Measurements from ENCODE around the gene TBX10.
A peak's percentile ranks its signal among the peaks of the same experiment; 100 is the strongest.
"Not testable (repeated sequence)": the region's sequence is repeated elsewhere in the genome, so short reads cannot be mapped to it uniquely, and the experiment has no call there.

Gene TBX10

DNA sequence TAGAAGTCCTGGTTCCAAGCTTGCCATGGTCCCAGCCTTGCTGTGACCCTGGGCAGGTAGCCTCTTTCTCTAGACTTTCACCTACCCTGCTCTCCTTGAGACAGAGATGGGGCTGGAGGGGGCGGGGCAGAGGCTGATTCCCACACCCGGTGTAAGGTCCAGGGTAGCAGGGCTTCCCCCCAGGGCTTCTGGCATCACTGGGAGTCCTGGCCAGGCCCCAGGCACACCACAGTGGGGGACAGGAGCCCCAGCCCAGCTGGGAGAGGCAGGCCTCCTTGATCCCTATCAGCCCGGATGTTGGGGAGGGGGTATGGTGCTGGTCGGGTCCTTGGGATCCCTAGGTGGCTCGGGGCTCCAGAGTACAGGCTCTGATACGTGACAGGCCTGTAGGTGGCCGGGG, 8.2 kb downstream of the TBX10 start:
- DNase-seq (ENCODE audit: low spot score) = no peak

DNA sequence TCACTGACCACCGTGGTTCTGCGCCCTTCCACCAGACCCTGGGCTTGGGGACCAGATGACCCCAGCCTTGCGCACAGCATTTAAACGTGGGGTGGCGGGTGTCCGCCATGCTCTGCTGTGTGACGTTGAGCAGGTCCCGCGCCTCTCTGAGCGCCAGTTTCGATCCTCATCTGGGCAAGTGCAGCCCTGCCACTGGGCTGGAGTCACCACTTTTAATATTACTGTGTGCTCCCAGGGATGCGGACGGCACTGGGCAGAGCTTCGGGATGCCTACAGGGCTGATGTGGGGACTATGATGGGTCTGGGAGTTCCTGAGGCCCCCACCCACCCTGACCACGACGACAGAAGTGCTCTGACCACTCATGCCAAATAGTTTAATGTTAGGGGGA, 8.6 kb downstream of the TBX10 start:
- no peak for DNase-seq (ENCODE audit: low spot score)

DNA sequence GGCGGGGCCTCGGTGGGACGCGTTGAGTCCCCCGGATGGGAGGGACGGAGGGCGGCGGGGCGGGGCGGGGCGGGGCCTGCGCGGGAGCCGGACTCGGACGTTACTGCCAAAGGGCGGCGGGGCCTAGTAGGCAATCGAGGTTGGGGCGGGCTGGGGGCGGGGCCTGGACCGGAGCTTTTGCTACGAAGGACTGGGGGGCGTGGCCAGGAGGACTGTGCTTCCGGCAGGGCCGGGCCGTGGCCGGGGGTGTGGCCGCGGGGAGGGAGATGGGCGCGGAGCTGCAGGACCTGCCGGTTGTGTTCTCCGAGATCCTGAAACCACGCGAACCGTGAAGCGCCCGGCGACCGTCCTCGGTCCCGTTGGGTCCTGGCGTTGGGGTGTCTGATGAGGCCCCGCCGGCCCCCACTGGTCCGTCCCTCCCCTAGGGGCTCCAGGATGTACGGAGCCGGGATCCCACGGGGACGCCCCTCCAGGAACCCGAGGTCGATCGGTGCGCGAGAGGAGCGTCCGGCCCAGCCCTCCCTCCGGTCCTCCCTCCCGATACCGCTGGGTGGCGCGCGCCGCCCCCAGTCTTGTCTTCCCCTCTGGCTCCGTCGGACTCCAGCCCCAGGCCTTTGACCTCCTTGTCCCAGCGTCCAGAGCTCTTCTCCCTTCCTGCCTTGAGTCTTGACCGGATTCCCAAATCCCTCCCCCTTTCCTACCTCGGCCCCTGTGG, 9.2 kb downstream of the TBX10 start:
- DNase-seq (ENCODE audit: low spot score) = peak; percentile 97

DNA sequence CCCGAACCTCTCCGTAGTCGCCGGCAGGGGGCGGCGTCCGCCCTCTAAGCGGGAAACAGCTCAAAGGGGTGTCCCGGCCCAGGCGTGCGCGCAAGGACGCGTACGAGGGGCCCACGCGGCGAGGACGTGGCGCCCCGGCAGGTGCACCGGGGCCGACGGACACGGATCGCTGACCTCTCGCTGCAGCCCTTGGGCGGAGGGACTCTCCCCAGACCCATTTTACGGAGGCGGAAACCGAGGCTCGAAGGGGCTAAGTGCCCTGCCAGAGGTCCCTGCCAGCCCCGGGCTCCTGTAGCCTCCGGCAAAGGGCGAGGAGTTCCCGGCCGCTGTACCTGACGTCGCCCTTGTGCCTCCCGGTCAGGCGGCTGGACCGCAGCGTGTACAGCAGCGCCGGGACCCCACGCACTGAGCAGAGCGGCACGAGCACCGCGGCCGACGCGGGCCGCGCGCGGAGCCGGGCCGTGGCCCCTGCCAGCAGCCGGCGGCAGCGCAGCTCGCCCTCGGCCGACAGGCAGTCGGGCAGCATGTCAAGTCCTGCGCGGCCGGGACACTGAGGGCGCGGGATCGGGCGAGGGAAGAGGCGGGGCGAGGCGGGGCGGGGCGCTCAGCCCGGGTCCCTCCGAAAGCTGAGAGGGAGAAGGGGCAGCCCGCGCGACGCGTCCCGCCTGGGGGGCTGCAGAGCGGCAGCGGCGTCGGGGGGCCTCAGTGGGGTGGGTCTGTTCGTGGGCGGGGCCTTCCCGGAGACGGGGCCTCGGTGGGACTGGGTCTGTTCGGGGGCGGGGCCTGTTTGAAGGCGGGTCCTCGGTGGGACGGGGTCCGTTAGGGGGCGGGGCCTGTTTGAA, 10.0 kb downstream of the TBX10 start, which contains the start of gene NUDT8:
Gene NUDT8 (minus strand): TSS at position 552 of the 842 bp plus-strand sequence. CDS start 26 bp downstream, at position 526.
- DNase-seq (ENCODE audit: low spot score) = peak; percentile 92

DNA sequence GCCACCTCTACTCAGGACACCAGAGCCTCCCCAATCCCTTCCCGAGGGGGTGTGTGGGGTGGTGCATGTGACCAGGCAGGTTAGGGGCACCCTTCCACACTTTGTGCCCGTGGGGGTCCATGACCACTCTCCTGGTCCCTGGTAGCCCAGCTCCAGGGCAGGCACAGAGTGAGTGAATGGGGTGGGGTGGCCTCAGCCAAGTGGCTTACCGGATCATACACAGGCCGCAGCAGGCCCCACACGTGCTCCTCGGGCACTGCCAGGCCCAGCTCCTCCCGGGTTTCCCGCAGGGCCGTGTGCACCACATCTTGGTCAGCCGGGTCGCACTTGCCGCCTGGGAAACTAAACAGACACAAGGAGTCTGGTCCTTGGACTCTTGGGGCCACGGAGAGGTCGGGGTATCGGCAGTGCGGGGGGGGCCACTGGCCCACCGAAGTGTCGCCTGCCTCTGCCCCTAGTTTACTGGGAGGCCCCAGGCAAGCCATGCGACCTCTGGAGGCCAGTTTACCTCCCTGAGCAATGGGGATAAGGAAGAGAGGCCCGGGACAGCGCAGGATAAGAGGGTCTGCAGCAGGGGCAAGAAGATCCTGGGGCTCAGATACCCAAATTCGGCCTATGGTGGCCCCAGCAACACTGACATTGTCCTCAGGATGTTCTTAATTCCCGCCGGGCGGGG, 10.7 kb downstream of the TBX10 start:
- DNase-seq (ENCODE audit: low spot score) = no peak

DNA sequence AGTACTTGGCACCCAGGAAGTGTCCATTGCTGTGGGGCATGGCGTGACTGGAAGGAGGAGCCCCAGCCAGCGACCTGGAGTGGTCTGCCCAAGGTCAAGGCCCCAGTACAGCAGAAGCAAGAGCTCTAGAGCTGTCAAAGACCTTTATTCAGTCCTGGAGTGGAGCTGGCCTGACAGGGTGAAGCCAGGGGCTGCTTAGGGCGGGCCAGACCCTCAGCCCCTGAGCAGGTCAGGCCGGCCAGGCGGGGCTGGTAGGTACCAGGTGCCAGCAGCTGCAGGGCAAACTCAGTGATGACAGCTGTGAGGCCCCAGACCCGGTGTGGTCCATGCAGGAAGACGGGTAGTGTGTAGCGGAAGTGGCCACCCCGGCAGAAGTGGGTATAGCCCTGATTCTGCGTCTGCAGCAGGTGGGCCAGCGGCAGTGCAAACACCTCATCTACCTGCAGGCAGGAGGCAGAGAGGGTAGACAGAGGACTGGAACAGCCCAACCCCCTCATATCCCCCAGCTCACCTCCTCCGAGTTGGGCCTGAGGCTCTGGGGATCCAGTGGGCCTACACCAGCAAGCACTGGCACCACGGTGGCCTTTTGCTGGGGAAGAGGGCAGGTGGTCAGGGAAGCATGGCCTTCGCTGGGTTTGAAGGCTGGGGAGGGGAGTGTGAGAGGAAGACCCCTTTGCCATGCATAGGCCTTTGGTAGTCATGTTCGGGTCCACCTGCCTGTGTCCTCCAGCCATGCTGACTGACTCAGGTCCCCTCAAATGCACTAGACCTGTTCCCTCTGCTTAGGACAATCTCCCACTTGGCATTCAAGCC, 11.5 kb downstream of the TBX10 start:
- no peak for DNase-seq (ENCODE audit: low spot score)

DNA sequence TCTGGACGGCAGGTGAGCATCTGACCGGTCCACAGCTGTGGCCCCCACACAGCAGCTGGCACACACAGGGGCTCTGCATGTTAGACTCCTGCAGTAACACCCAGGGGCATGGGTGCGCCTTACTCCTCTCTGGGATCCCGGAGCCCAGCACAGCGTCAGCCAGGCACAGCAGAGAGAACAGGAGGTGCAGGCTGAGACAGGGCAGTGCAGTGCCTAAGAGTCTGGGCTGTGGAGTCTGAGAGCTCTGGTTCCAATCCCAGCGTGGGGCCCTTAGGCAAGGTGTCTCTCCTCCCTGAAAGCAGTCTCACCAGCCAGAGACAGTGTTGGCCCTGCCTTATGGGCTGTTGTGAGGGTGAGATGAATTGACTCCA, 12.1 kb downstream of the TBX10 start:
- no peak for DNase-seq (ENCODE audit: low spot score)

DNA sequence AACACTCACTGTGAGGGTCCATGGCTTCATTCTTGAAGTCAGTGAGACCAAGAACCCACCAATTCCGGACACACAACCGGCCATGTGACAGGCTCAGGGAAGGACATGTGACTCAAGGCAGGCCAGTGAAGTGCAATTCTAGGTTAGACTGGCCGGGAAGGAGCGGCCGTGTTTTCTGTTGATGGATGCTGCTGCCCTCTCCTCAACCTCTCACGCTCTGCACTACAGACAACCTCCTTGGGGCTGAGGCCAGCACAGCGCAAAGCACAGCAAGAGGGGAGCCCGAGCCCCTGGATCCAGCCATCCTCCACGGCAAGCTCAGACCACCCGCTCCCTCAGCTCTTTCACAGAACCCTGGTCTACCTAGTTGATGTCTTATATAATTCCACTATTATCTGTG, 12.6 kb downstream of the TBX10 start:
- DNase-seq (ENCODE audit: low spot score) = no peak

DNA sequence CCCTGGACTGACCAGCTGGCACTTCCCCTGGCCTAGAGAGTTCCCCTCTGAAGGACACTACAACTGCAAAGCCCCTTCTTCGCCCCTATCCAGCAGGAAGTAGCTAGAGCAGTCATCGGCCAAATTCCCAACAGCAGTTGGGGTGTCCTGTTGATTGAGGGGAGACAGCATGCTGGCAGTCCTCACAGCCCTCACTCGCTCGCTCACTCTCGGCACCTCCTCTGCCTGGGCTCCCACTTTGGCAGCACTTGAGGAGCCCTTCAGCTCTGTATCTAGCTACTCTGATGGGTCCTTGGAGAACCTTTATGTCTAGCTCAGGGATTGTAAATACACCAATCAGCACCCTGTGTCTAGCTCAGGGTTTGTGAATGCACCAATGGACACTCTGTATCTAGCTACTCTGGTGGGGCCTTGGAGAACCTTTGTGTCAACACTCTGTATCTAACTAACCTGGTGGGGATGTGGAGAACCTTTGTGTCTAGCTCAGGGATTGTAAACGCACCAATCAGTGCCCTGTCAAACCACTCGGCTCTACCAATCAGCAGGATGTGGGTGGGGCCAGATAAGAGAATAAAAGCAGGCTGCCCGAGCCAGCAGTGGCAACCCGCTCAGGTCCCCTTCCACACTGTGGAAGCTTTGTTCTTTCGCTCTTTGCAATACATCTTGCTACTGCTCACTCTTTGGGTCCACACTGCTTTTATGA, 13.3 kb downstream of the TBX10 start:
- not testable (repeated sequence) for DNase-seq (ENCODE audit: low spot score)

DNA sequence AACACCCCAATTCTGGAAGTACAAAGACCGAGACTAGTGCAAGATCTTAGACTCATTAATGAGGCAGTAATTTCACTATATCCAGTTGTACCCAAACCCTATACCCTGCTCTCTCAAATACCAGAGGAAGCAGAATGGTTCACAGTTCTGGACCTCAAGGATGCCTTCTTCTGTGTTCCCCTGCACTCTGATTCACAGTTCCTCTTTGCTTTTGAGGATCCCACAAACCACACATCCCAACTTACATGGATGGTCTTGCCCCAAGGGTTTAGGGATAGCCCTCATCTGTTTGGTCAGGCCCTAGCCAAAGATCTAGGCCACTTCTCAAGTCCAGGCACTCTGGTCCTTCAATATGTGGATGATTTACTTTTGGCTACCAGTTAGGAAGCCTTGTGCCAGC, 15.8 kb downstream of the TBX10 start:
- DNase-seq (ENCODE audit: low spot score) = not testable (repeated sequence)

DNA sequence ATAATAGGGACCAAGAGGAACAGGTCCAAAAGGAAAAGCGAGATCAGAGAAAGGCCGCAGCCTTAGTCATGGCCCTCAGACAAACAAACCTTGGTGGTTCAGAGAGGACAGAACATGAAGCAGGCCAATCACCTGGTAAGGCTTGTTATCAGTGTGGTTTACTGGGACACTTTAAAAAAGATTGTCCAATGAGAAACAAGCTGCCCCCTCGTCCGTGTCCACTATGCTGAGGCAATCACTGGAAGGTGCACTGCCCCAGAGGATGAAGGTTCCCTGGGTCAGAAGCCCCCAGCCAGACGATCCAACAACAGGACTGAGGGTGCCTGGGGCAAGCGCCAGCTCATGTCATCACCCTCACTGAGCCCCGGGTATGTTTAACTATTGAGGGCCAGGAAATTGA, 16.7 kb downstream of the TBX10 start:
- DNase-seq (ENCODE audit: low spot score) = not testable (repeated sequence)

DNA sequence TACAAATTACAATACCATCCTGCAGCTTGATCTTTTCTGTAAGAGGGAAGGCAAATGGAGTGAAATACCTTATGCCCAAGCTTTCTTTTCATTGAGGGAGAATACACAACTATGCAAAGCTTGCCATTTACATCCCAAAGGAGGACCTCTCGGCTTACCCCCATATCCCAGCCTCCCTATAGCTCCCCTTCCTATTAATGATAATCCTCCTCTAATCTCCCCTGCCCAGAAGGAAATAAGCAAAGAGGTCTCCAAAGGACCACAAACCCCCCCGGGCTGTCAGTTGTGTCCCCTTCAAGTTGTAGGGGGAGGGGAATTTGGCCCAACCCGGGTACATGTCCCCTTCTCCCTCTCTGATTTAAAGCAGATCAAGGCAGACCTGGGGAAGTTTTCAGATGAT, 17.6 kb downstream of the TBX10 start:
- DNase-seq (ENCODE audit: low spot score) = not testable (repeated sequence)

DNA sequence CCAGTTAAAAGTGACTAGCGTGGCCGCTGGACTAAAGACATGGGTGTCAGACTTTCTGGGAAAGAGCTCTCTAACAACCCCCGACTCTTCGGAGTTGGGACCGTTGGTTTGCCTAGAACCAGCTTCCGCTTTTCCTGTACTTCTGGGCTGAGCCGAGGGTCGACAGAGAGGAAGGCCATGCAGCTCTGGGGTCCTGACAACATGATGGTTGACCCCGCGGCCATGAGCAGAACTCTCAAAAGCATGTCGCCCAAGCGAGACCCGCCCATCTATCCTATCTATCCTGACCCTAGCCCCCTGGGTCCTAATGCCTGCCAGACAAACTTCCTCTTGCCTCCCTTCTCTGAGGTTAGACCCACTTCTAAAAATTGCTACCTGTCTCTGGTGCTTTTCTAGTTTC, 18.9 kb downstream of the TBX10 start:
- not testable (repeated sequence) for DNase-seq (ENCODE audit: low spot score)

DNA sequence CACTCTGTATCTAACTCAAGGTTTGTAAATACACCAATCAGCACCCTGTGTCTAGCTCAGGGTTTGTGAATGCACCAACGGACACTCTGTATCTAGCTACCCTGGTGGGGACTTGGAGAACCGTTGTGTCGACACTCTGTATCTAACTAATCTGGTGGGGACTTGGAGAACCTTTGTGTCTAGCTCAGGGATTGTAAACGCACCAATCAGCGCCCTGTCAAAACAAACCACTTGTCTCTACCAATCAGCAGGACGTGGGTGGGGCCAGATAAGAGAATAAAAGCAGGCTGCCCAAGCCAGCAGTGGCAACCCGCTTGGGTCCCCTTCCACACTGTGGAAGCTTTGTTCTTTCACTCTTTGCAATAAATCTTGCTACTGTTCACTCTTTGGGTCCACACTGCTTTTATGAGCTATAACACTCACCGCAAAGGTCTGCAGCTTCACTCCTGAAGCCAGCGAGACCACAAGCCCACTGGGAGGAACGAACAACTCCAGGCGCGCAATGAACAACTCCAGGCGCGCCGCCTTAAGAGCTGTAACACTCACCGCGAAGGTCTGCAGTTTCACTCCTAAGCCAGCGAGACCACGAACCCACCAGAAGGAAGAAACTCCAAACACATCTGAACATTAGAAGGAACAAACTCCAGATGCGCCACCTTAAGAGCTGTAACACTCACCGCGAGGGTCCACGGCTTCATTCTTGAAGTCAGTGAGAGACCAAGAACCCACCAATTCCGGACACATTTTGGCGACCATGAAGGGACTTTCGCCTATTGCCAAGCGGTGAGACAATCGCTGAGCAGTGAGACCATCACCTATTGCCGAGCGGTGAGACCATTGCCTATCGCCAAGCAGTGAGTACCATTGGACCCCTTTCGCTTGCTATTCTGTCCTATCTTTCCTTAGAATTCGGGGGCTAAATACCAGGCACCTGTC, 19.6 kb downstream of the TBX10 start:
- not testable (repeated sequence) for DNase-seq (ENCODE audit: low spot score)

DNA sequence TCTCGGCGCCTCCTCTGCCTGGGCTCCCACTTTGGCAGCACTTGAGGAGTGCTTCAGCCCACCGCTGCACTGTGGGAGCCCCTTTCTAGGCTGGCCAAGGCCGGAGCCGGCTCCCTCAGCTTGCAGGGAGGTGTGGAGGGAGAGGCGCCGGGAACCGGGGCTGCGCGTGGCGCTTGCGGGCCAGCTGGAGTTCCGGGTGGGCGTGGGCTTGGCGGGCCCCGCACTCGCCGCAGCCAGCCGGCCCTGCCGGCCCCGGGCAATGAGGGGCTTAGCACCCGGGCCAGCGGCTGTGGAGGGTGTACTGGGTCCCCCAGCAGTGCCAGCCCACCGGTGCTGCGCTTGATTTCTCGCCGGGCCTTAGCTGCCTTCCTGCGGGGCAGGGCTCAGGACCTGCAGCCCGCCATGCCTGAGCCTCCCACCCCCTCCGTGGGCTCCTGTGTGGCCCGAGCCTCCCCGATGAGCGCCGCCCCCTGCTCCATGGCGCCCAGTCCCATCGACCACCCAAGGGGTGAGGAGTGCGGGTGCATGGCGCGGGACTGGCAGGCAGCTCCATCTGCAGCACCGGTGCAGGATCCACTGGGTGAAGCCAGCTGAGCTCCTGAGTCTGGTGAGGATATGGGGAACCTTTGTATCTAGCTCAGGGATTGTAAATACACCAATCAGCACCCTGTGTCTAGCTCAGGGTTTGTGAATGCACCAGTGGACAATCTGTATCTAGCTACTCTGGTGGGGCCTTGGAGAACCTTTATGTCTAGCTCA, 20.5 kb downstream of the TBX10 start:
- not testable (repeated sequence) for DNase-seq (ENCODE audit: low spot score)

DNA sequence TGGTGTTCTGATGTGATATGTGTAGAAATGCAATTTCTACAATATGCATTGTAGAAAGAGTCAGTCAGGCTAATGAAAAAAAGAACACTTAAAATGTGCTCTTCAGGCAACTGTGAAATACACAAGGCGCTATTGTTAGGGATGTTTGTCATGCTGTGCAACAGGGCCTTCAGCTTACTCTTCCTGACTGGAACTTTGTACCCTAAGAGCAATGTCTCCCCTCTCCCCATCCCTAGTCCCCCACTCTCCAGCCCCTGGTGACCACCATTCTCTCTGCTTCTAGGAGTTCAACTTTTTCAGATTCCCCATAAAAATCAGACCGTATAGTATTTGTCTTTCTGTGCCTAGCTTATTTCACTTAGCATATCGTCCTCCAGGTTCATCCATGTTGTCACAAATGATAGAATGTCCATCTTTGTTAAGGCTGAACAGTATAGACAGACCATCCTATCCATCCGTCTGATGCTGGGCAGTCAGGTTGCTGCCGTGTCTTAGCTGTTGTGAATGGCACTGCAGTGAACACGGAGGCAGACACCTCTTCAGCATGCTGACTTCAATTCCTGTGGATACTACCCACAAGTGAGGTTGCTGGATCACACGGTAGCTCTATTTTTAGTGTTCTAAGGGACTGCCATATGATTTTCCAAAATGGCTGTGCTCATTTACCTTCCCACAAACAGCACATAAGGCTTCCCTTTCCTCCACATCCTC, 22.2 kb downstream of the TBX10 start:
- DNase-seq (ENCODE audit: low spot score) = no peak

DNA sequence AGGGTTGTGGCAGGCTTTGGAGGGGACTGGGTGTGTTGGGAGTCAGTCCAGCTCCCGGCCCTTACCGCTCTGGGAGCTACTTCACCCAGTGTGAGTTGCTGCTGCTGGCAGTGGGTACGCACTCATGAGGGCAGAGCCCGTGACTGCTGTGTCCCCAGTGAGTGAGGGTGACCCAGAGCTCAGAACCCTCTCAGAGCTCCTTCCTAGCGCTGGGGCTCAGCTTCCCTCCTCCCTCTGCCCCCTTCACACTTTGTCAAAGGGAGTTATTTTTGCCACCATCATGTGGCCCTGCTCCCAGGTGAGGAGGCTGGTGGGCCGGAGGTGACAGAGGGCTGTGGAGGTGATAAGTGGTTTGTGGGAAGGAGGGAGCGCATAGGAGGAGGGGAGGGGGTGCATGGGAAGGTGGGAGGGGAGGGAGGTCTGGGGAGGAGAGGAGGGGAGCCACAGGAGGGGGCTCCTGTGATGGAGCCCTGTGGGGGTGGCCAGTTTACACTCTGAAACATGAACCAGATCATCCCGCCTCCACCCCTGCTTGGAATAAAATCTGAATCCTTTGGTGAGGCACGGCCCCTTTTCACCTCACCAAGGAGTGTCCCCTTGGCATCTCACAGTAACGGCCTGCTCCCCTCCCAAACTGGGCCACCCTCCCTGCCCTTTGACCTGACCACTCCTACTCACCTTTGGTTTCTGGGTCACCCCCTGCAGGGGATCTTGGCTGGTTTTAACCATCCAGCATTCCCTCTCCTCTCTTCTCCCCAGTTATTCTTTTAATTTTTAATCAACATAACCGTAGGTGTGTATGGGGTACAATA, 22.9 kb downstream of the TBX10 start:
- no peak for DNase-seq (ENCODE audit: low spot score)

All from activated CD4-positive, alpha-beta T cell treated with anti-CD3 and anti-CD28 coated beads, Interleukin-2, Interleukin-4, amounts not matched to agents 100 ng/mL and 50 ng/mL, durations not matched to agents 16 hours and 8 hours (primary cell).